Vagina (tissue), 2 donors: Measurements from ENCODE around the gene CUL9. TPM values are rescaled to one million over a fixed set of nuclear protein-coding genes. Genes with fewer than 3 reads are reported as not detected.

Experiments used
- DNase-seq, 2 donors: peaks; one replicate each; pipeline ENCODE4 v3.0.0-alpha.2; 2017; ENCODE audit errors: extremely low spot score in 2 of 2
- H3K27ac ChIP-seq: fragments of 200-600 bp; sonication (generic); one replicate; pipeline ENCODE4 v1.5.1; 2019
- H3K27me3 ChIP-seq: fragments of 200-600 bp; sonication (generic); one replicate; pipeline ENCODE4 v1.5.1; 2019
- H3K36me3 ChIP-seq, 2 donors: fragments of 200-600 bp; sonication (generic); one replicate each; pipeline ENCODE4 v1.5.1; 2017 to 2019
- H3K4me1 ChIP-seq: fragments of 200-600 bp; sonication (generic); one replicate; pipeline ENCODE4 v1.5.1; 2019
- H3K4me3 ChIP-seq, 2 donors: fragments of 200-600 bp; sonication (generic); 1 replicate in 1 of 2; 2 replicates in 1 of 2; pipeline ENCODE4 v1.5.1; 2016 to 2019
- H3K9me3 ChIP-seq: fragments of 200-600 bp; sonication (generic); one replicate; pipeline ENCODE4 v1.5.1; 2019
- CTCF ChIP-seq, 3 experiments: fragments of 450-650 bp in 2 of 3; fragments of 200-600 bp in 1 of 3; sonication (generic) in 1 of 3; IDR thresholded peaks; one replicate each; pipeline ENCODE4 v1.5.1; 2017 to 2019; ENCODE audit warnings: antibody characterized with exemption in 3 of 3, mild to moderate bottlenecking in 2 of 3, moderate library complexity in 2 of 3
- POLR2A ChIP-seq, 2 donors: fragments of 450-650 bp; IDR thresholded peaks; one replicate each; pipeline ENCODE4 v1.6.1; 2017; ENCODE audit warnings: antibody characterized with exemption in 2 of 2, mild to moderate bottlenecking in 2 of 2, moderate library complexity in 2 of 2
- POLR2AphosphoS5 ChIP-seq, 2 donors: sonication (generic); formaldehyde crosslinking; IDR thresholded peaks; one replicate each; pipeline ENCODE4 v1.9.0; 2017; ENCODE audit warnings: antibody characterized with exemption in 2 of 2, mild to moderate bottlenecking in 2 of 2, low read depth in 1 of 2; ENCODE audit not compliant: insufficient read depth in 1 of 2
- intact Hi-C: fragments of 100-400 bp; cut with DNase I; formaldehyde crosslinking; loops from one replicate; pipeline ENCODE4 v1.15.1; 2023
- total RNA-seq: library from RNA; depleted of rRNA; stranded (reverse); fragments of >200 nt; gene quantifications from one replicate; pipeline ENCODE4 v1.2.3, GENCODE V29; 2016

Gene CUL9
- total RNA-seq, 1 donor from 2014 or later = 49.1 TPM

GRCh38 chr6:43242908-43243663 lies 61.1 kb downstream of the CUL9 start, which contains the start of gene TTBK1:
TSS of gene TTBK1 (plus strand) at chr6:43243481. CDS start at chr6:43246661, 3,180 bp downstream.
- Histone ChIP-seq H3K9me3 (no peaks in the 10 kb centered on the region), H3K4me1 (peaks cover 15% of the 10 kb centered on the region), H3K4me3 (no peak within 1 kb of the TSS), H3K27me3 (no peaks in the 10 kb centered on the region), H3K27ac (no peak within 1 kb of the TSS), H3K36me3 (no peaks in the 10 kb centered on the region)
- no peak for TF ChIP-seq CTCF (IDR thresholded peaks at IDR 0.05)
- TF ChIP-seq POLR2A (IDR thresholded peaks at IDR 0.05) = no peak
- TF ChIP-seq POLR2AphosphoS5 (IDR thresholded peaks at IDR 0.05; ENCODE audit: insufficient read depth in 1 of 2, low read depth in 1 of 2) = no peak
- DNase-seq = no peak
- intact Hi-C loops = no loop called here

GRCh38 chr6:43243664-43244321 lies 61.8 kb downstream of the CUL9 start:
- no peak overlapping the region for H3K4me3 ChIP-seq

GRCh38 chr6:43246301-43247113 lies 64.5 kb downstream of the CUL9 start:
- Histone ChIP-seq H3K4me3 (peak overlapping the region; percentile 37 to 45), H3K27me3 (no peaks in the 10 kb centered on the region), H3K9me3 (no peaks in the 10 kb centered on the region), H3K27ac (no peak overlapping the region), H3K36me3 (no peaks in the 10 kb centered on the region), H3K4me1 (peaks cover 15% of the 10 kb centered on the region)
- no peak for DNase-seq
- intact Hi-C loops = no loop called here
- TF ChIP-seq POLR2A (IDR thresholded peaks at IDR 0.05) = no peak

More at GRCh38 chr6:43243664-43244321, 61.8 kb downstream of the CUL9 start:
- intact Hi-C loops = no loop called here
- no peak for DNase-seq
- H3K9me3 ChIP-seq = no peaks in the 10 kb centered on the region
- peaks cover 15% of the 10 kb centered on the region for H3K4me1 ChIP-seq
- no peak overlapping the region for H3K27ac ChIP-seq
- TF ChIP-seq POLR2AphosphoS5 (IDR thresholded peaks at IDR 0.05; ENCODE audit: insufficient read depth in 1 of 2, low read depth in 1 of 2) (no peak), POLR2A (IDR thresholded peaks at IDR 0.05) (no peak), CTCF (IDR thresholded peaks at IDR 0.05) (no peak)
- H3K36me3 ChIP-seq = no peaks in the 10 kb centered on the region
- H3K27me3 ChIP-seq = no peaks in the 10 kb centered on the region

GRCh38 chr6:43247114-43247999 lies 65.4 kb downstream of the CUL9 start:
- no peak for DNase-seq
- TF ChIP-seq POLR2A (IDR thresholded peaks at IDR 0.05) (no peak), CTCF (IDR thresholded peaks at IDR 0.05) (no peak), POLR2AphosphoS5 (IDR thresholded peaks at IDR 0.05; ENCODE audit: insufficient read depth in 1 of 2, low read depth in 1 of 2) (no peak)
- H3K4me3 ChIP-seq = peak overlapping the region; percentile 37 to 45
- no peak overlapping the region for H3K27ac ChIP-seq
- no peaks in the 10 kb centered on the region for H3K9me3 ChIP-seq
- H3K4me1 ChIP-seq = peaks cover 15% of the 10 kb centered on the region
- intact Hi-C loops = no loop called here
- H3K27me3 ChIP-seq = no peaks in the 10 kb centered on the region
- no peaks in the 10 kb centered on the region for H3K36me3 ChIP-seq
